GM12891 (cell line): ENCODE results near the gene FBXO10.

Experiments
- POLR2A ChIP-seq: IDR thresholded peaks from 2 replicates; pipeline ENCODE4 v1.6.1; 2011; ENCODE audit warnings: low read depth, low read length, control low read depth
- POLR2AphosphoS5 ChIP-seq: IDR thresholded peaks from 2 replicates; pipeline ENCODE4 v1.6.1; 2011; ENCODE audit warnings: low read depth, low read length, control low read depth
- POU2F2 ChIP-seq: IDR thresholded peaks from 2 replicates; pipeline ENCODE4 v1.6.1; 2011; ENCODE audit warnings: low read depth, mild to moderate bottlenecking, control low read depth, low read length, moderate library complexity
- TAF1 ChIP-seq: IDR thresholded peaks from 2 replicates; pipeline ENCODE4 v1.6.1; 2011; ENCODE audit warnings: low read depth, low read length, control low read depth

DNA sequence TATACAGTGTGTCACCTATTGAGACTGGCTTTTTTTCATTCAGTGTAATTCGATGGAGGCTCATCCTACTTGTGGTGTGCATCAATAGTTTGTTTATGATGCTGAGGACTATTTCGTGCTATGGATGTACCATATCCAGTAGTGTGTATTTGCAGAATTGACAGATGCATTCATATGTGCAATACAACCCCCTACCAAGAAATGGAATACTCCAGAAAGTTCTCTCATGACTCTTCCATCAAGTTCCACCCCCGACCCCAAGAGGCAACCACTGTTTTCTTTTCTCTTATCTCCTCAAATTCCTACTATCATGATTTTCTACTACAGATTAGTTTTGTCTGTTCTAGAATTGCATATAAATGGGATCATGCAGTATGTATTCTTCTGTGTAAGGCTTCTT, 21.9 kb downstream of the FBXO10 start:
- TF ChIP-seq TAF1 (no peak), POU2F2 (no peak), POLR2A (no peak), POLR2AphosphoS5 (no peak)
